Endodermal cell (in vitro differentiated cells): ENCODE results near the gene SMPD3. TPM values are rescaled to one million over a fixed set of nuclear protein-coding genes. Genes with fewer than 3 reads are reported as not detected.

ENCODE experiments used
- DNase-seq: peaks from one replicate; pipeline ENCODE4 v3.0.0-alpha.2; 2017
- H3K27ac ChIP-seq: 2 replicates; pipeline ENCODE4 v1.5.1; 2013; ENCODE audit warnings: mild to moderate bottlenecking, low read depth, low read length, moderate library complexity
- H3K27me3 ChIP-seq: 2 replicates; pipeline ENCODE4 v1.6.1; 2013; ENCODE audit warnings: mild to moderate bottlenecking, low read length, moderate library complexity; ENCODE audit not compliant: insufficient read depth, control insufficient read depth, poor library complexity, severe bottlenecking
- H3K36me3 ChIP-seq: 2 replicates; pipeline ENCODE4 v1.7.0; 2013; ENCODE audit warnings: mild to moderate bottlenecking, low read length, moderate library complexity; ENCODE audit not compliant: control insufficient read depth, insufficient read depth
- H3K4me1 ChIP-seq: one replicate; pipeline ENCODE4 v1.7.0; 2013; ENCODE audit warnings: low read length; ENCODE audit not compliant: control insufficient read depth, insufficient read depth
- H3K4me3 ChIP-seq: 2 replicates; pipeline ENCODE4 v1.5.1; 2013; ENCODE audit warnings: mild to moderate bottlenecking, low read length, moderate library complexity
- H3K9ac ChIP-seq: 2 replicates; pipeline ENCODE4 v1.6.1; 2013; ENCODE audit warnings: mild to moderate bottlenecking, low read length, moderate library complexity; ENCODE audit not compliant: poor library complexity, severe bottlenecking; ENCODE audit errors: extremely low read depth
- H3K9me3 ChIP-seq: 2 replicates; pipeline ENCODE4 v1.6.1; 2013; ENCODE audit warnings: mild to moderate bottlenecking, low read length, moderate library complexity; ENCODE audit not compliant: control insufficient read depth
- H3K27ac Mint-ChIP-seq: 2 replicates; pipeline ENCODE4 v1.8.0; 2020; ENCODE audit warnings: mixed read lengths
- H3K27me3 Mint-ChIP-seq: 2 replicates; pipeline ENCODE4 v1.8.0; 2021; ENCODE audit warnings: mild to moderate bottlenecking, mixed read lengths; ENCODE audit not compliant: insufficient read depth
- H3K36me3 Mint-ChIP-seq: 2 replicates; pipeline ENCODE4 v1.8.0; 2020; ENCODE audit warnings: low read depth, mixed read lengths
- H3K4me1 Mint-ChIP-seq: 2 replicates; pipeline ENCODE4 v1.8.0; 2020; ENCODE audit warnings: mixed read lengths
- H3K4me3 Mint-ChIP-seq: 2 replicates; pipeline ENCODE4 v1.8.0; 2020; ENCODE audit warnings: mild to moderate bottlenecking, moderate library complexity, mixed read lengths
- H3K9me3 Mint-ChIP-seq: 2 replicates; pipeline ENCODE4 v1.8.0; 2020; ENCODE audit warnings: mild to moderate bottlenecking, mixed read lengths
- CTCF ChIP-seq: fragments of 200-600 bp; sonication (generic); conservative IDR thresholded peaks from 2 replicates; pipeline ENCODE4 v1.5.0; 2021; ENCODE audit warnings: antibody characterized with exemption, mild to moderate bottlenecking
- WGBS, 2 experiments: methylation state at CpG; one replicate each; pipeline versions ENCODE4 v1.1.5 to v1.1.7; 2013; ENCODE audit warnings: missing lambda C conversion rate in 2 of 2, mixed read lengths in 1 of 2; ENCODE audit not compliant: insufficient coverage in 1 of 2, insufficient read length in 1 of 2; 5-methylcytosine and 5-hydroxymethylcytosine counted together
- total RNA-seq, 2 donors: library from RNA; stranded (reverse); fragmentation: NEBNext Ultra II Directional in 1 of 2; extraction: Animal tissue kit (Norgen Biotek cat#: 25700) in 1 of 2; gene quantifications; 2 replicates in 1 of 2; 3 replicates in 1 of 2; pipeline ENCODE4 v1.2.1, GENCODE V29; 2021

The SMPD3 gene
- total RNA-seq, 2 donors from 2014 or later = 0.07 TPM; not detected in 1

GRCh38 chr16:68451676-68452075, 3.4 kb upstream of the SMPD3 start:
- no peak for TF ChIP-seq CTCF
- Histone ChIP-seq H3K4me1 (no peaks in the 10 kb centered on the region), H3K4me3 (no peak overlapping the region), H3K9me3 (no peaks in the 10 kb centered on the region), H3K9ac (no peak overlapping the region), H3K27ac (no peak overlapping the region), H3K36me3 (no peaks in the 10 kb centered on the region), H3K27me3 (peaks cover 16% of the 10 kb centered on the region)
- no peak overlapping the region for H3K4me3 Mint-ChIP-seq
- DNase-seq = no peak
- 60 to 100% methylated on average over 1 of the region's 1 CpG for WGBS, 2 experiments
- peaks cover 18% of the 10 kb centered on the region for H3K27me3 Mint-ChIP-seq
- H3K4me1 Mint-ChIP-seq = peaks cover 4% of the 10 kb centered on the region
- no peak overlapping the region for H3K27ac Mint-ChIP-seq
- H3K36me3 Mint-ChIP-seq = no peaks in the 10 kb centered on the region
- H3K9me3 Mint-ChIP-seq = no peaks in the 10 kb centered on the region

- peak; percentile 14 for TF ChIP-seq CTCF
- H3K27ac ChIP-seq = no peak overlapping the region
- H3K9me3 Mint-ChIP-seq = no peaks in the 10 kb centered on the region
- H3K36me3 ChIP-seq = no peaks in the 10 kb centered on the region
- peaks cover 25% of the 10 kb centered on the region for H3K27me3 ChIP-seq
- no peaks in the 10 kb centered on the region for H3K4me1 ChIP-seq
- no peak overlapping the region for H3K27ac Mint-ChIP-seq
- peaks cover 4% of the 10 kb centered on the region for H3K4me1 Mint-ChIP-seq
- no peak overlapping the region for H3K4me3 Mint-ChIP-seq
- no peaks in the 10 kb centered on the region for H3K9me3 ChIP-seq
- no peaks in the 10 kb centered on the region for H3K36me3 Mint-ChIP-seq
- no peak overlapping the region for H3K4me3 ChIP-seq
- WGBS, 2 experiments = 71 to 74% methylated on average over 2 to 3 of the region's 3 CpGs
- no peak for DNase-seq
- H3K9ac ChIP-seq = no peak overlapping the region
- H3K27me3 Mint-ChIP-seq = peaks cover 27% of the 10 kb centered on the region
Observed at GRCh38 chr16:68450741-68451255, 2.5 kb upstream of the SMPD3 start.

GRCh38 chr16:68447653-68448359, 502 bp downstream of the SMPD3 start:
- Histone ChIP-seq H3K9me3 (no peaks in the 10 kb centered on the region), H3K4me1 (no peaks in the 10 kb centered on the region), H3K27me3 (peaks cover 41% of the 10 kb centered on the region), H3K4me3 (peak overlapping the region; percentile 41), H3K9ac (no peak overlapping the region), H3K36me3 (no peaks in the 10 kb centered on the region), H3K27ac (peak overlapping the region; percentile 76)
- Mint-ChIP-seq H3K4me3 (peak overlapping the region; percentile 69), H3K27me3 (peaks cover 36% of the 10 kb centered on the region), H3K36me3 (no peaks in the 10 kb centered on the region), H3K4me1 (peaks cover 4% of the 10 kb centered on the region), H3K27ac (no peak overlapping the region), H3K9me3 (no peaks in the 10 kb centered on the region)
- no peak for TF ChIP-seq CTCF
- 7% methylated on average over 29 of the region's 36 CpGs; no CpG with 5 or more reads in 1 of the 2 experiments for WGBS, 2 experiments
- DNase-seq = no peak
